ENCODE data around the gene PCDHA8.

Gene PCDHA8

DNA sequence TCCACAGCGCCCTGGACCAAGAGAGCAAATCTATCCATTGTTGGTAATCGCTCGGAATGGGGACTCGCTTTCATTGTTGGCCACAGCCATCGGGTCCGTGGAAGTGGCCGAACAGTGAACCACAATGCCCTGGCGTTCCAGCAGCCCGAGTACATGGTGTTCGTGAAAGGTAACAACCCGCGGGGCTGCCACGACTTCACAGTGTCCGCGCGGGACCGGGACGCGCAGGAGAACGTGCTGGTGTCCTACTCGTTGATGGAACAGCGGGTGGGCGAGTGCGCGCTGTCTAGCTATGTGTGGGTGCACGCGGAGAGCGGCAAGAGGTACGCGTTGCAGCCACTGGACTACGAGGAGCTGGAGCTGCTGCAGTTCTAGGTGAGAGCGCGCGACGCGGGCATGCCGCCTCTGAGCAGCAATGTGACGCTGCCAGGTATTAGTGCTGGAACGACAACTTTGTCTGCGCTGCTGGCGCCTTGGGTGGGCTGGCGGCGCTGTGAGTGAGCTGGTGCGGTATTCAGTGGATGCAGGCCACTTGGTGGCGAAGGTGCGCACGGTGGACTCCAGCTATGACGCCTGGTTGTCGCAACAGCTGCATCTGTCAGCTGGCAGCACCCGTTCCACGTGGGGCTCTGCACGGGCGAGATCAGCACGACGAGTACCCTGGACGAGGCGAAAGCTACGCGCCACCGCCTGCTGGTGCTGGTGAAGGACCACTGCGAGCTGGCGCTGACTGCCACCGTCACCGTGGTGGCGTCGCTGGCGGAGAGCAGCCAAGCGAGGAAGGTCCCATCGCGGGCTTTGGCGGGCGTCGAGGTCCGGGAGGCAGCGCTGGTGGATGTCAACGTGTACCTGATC lies 21.7 kb downstream of the PCDHA8 start:
- H3K27ac ChIP-seq: no peak overlapping the region
- H3K36me3 ChIP-seq (replicated peaks): no peaks in the 10 kb centered on the region
- no peak for DNase-seq
- H3K4me3 ChIP-seq (ENCODE audit: low read depth, low read length): no peak overlapping the region
- no peaks in the 10 kb centered on the region for H3K27me3 ChIP-seq (replicated peaks)
- TF ChIP-seq, protein P1, sequence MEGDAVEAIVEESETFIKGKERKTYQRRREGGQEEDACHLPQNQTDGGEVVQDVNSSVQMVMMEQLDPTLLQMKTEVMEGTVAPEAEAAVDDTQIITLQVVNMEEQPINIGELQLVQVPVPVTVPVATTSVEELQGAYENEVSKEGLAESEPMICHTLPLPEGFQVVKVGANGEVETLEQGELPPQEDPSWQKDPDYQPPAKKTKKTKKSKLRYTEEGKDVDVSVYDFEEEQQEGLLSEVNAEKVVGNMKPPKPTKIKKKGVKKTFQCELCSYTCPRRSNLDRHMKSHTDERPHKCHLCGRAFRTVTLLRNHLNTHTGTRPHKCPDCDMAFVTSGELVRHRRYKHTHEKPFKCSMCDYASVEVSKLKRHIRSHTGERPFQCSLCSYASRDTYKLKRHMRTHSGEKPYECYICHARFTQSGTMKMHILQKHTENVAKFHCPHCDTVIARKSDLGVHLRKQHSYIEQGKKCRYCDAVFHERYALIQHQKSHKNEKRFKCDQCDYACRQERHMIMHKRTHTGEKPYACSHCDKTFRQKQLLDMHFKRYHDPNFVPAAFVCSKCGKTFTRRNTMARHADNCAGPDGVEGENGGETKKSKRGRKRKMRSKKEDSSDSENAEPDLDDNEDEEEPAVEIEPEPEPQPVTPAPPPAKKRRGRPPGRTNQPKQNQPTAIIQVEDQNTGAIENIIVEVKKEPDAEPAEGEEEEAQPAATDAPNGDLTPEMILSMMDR (IDR thresholded peaks at IDR 0.05; ENCODE audit: low read depth, low read length, missing control alignments): no peak
- in situ Hi-C loops (cut with HindIII; ENCODE audit: low pct_ligation_motif_present, low sequenced_read_pairs): no loop called here

- Histone ChIP-seq H3K4me3 (ENCODE audit: low read depth, low read length) (no peak within 1 kb of the TSS), H3K36me3 (replicated peaks) (no peaks in the 10 kb centered on the region), H3K27ac (no peak within 1 kb of the TSS), H3K27me3 (replicated peaks) (no peaks in the 10 kb centered on the region)
- no peak for DNase-seq
- TF ChIP-seq, protein P1 (IDR thresholded peaks at IDR 0.05; ENCODE audit: low read depth, low read length, missing control alignments): peak; percentile 17
- in situ Hi-C loops (cut with HindIII; ENCODE audit: low pct_ligation_motif_present, low sequenced_read_pairs): no loop called here
These were observed 28.0 kb downstream of the PCDHA8 start, which contains the start of gene PCDHA11 for GRCh38 chr5:140868721-140869554. PCDHA11 (plus strand) TSS chr5:140868957; CDS start chr5:140869104, 147 bp downstream.

DNA sequence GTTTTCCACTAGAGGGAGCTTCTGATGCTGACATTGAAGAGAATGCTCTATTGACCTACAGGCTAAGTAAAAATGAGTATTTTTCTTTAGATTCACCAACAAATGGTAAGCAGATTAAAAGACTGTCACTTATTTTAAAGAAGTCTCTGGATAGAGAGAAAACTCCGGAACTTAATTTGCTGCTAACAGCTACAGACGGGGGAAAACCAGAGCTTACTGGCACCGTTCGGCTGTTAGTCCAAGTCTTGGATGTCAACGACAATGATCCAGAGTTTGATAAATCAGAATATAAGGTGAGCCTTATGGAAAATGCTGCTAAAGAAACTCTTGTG lies 28.5 kb downstream of the PCDHA8 start:
- no peak for DNase-seq
- TF ChIP-seq, protein P1 (IDR thresholded peaks at IDR 0.05; ENCODE audit: low read depth, low read length, missing control alignments): no peak
- Histone ChIP-seq H3K27ac (no peak overlapping the region), H3K4me3 (ENCODE audit: low read depth, low read length) (no peak overlapping the region), H3K36me3 (replicated peaks) (no peaks in the 10 kb centered on the region), H3K27me3 (replicated peaks) (no peaks in the 10 kb centered on the region)
- in situ Hi-C loops (cut with HindIII; ENCODE audit: low pct_ligation_motif_present, low sequenced_read_pairs): no loop called here

GRCh38 chr5:140870221-140871201 lies 29.5 kb downstream of the PCDHA8 start:
- no peak overlapping the region for H3K4me3 ChIP-seq (ENCODE audit: low read depth, low read length)
- no peak overlapping the region for H3K27ac ChIP-seq
- no peaks in the 10 kb centered on the region for H3K27me3 ChIP-seq (replicated peaks)
- TF ChIP-seq, protein P1 (IDR thresholded peaks at IDR 0.05; ENCODE audit: low read depth, low read length, missing control alignments): no peak
- no peaks in the 10 kb centered on the region for H3K36me3 ChIP-seq (replicated peaks)
- DNase-seq: no peak
- in situ Hi-C loops (cut with HindIII; ENCODE audit: low pct_ligation_motif_present, low sequenced_read_pairs): no loop called here
